Stimulated activated CD8-positive, alpha-beta memory T cell treated with anti-CD3 and anti-CD28 coated beads, Interleukin-7, amount 100 ng/mL, for 1 hour (primary cell): ENCODE measurements around the gene MAPK14.

Experiments
- DNase-seq, 2 donors: peaks; one replicate each; pipeline ENCODE4 v3.0.0-alpha.2; 2020; ENCODE audit warnings: low read depth in 2 of 2

Gene MAPK14

DNA sequence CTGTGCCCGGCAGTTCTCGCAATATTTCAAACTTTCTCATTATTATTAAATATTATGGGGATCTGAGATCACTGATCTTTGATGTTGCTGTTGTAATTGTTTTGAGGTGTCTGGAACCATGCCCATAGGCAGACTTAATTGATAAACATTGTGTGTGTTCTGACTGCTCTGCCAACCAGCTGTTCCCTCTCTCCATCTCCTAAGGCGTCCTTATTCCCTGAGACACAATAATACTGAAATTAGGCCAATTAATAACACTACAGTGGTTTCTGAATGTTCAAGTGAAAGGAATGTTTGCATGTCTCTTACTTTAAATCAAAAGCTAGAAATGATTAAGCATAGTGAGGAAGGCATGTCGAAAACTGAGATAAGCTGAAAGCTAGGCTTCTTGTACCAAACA, 7.6 kb downstream of the MAPK14 start:
- DNase-seq: no peak

DNA sequence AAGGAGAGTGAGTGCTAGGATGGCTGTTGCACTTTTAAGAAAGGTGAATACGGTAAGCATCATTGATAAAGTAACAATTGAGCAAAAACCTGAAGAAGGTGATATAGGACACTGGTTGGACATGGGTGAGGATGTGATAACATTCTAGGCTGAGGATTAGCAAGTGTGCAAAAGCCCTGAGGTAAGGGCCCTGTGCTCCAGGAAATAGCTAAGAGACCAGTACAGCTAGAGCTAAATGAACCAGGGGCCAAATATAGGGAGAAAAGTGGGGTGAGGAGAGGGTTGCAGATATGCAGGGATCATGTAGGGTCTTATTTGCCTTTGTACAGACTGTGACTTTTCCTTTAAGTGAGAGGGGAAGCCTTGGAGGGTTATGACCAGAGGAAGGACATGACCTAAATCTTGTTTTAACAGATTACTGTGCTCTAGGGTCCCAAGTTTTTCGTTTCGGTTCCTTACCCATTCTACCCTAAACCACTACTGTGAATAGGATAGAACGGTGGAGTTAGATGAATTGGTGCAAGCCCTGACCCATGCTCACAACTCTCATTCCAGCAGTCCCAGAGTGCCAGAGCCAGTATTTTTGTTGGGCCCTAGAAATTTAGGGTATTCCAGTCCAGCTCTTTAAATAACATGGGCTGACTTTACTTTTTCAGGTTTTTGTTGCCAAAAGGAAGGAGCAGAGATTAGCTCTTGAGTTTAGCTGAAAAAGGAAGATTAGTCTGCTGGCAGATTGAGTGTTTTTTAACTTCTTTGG, 10.7 kb downstream of the MAPK14 start:
- no peak for DNase-seq

DNA sequence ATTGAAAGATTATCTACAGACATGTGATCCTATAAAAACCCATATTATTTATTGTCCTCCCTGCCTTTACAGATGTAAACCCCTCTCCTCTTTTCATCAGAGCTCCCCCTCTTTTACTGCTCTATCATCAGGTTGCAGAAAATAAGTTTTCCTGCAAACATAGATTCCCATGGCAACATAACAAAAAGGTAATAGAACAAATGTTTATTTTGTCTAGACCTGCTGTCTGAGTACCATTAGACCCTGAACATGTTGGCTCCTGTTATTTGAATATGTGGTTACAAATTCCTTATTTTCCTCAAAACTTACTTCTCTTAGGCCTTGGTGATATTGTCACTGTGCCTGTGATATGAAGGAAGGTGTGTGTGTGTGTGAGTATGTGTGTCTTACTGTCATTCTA, 11.5 kb downstream of the MAPK14 start:
- DNase-seq: no peak

DNA sequence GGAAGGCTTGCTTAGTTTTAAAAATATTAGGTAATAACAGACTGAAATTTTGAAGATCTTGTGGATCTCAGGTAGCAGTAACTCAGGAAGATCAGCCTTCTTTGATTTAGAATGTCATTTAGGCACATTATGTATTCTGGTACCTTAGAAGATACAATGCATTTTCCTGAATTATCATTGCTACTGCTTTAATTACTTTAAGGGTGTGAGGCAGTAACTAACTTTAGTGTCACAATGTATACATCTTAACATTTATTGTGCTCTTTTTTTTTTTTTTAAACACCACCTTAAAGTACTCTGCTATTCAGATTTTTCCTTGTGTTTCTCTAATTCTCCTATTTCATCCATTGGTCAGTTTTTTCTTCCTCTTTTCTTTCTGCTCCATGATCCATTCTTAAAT, 13.3 kb downstream of the MAPK14 start:
- DNase-seq: no peak

DNA sequence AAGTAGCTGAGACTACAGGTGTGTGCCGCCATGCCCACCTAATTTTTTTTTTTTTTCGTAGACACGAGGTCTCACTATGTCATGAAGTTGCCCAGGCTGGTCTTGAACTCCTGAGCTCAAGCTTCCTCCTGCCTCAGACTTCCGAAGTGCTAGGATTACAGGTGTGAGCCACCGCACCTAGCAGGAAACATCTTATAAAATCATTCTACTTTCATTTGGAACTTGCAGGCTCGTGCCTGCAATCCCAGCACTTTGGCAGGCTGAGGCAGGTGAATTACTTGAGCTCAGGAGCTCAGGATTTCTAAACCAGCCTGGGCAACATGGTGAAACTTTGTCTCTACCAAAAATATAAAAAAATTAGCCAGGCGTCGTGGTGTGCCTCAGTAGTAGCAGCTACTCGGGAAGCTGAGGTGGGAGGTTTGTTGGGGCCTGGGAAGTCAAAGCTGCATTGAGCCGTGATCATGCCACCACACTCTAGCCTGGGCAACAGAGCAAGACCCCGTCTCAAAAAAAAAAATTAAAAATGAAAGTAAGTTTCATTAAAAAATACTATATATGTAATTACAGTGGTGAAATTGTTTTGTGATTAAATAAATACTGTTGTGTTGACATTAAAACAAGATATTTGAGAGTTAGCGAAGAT, 15.1 kb downstream of the MAPK14 start:
- no peak for DNase-seq

DNA sequence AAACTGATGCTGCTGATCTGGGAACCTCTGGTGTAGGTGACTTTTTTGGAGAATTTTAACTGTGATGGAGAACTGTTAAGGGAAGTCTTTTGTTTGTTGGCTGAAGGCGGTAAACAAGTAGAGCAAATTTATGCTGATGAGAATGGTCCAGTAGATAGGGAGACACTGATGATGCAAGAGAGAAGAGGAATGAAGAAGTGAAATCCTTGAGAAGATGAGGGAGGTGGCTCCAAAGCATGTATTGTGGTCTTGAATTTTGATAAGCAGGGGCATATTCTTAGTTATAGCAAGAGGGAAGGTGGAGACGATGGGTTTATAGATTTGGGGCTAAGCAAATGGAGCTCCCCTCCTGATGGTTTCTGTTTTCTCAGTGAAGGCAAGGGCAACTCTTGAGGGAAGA, 22.0 kb downstream of the MAPK14 start:
- no peak for DNase-seq

DNA sequence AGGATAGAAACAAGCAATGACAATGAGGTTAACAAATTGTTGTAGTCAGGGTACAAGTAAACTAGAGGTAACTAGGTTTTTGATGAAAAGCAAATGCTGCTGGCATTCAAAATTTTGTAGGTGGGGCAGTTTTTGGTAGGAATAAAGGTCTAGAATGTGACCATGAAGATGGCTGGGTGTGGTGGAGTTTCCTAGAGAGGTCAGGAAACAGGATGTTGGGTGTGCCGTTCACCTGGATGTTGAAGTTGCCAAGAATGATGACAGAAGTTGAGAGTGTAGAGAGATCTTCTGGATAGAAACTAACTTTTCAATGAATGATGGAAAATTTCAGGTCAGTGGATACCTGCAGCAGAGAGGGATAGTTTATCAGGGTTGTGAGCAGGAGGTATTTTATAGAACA, 22.7 kb downstream of the MAPK14 start:
- DNase-seq: no peak

DNA sequence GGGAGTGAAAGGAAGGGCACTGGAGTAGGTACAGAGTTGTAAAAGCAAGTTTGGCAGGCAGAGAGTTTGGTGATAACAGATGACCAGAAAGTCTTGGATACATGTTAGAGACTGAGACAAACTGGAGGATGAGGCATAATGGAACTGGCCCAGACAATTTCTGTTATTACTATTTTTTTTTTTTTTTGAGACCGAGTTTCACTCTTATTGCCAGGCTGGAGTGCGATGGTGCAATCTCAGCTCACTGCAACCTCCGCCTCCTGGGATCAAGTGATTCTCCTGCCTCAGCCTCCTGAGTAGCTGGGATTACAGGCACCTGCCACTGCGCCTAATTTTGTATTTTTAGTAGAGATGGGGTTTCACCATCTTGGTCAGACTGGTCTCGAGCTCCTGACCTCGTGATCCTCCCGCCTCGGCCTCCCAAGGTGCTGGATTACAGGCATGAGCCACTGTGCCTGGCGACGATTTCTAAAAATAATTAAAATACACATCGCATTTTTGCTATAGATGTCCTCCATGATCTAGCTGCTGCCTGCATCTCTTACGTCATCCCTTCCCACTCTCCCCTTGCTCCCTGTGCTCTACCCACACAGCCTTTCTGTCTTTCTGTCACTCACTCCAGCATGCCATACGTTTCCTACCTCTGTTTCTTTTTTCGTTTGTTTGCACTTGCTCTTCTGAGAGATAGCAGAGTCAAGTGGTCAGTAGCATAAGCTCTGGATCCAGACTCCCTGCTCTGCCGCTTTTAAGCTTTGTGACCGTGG, 23.5 kb downstream of the MAPK14 start:
- no peak for DNase-seq

DNA sequence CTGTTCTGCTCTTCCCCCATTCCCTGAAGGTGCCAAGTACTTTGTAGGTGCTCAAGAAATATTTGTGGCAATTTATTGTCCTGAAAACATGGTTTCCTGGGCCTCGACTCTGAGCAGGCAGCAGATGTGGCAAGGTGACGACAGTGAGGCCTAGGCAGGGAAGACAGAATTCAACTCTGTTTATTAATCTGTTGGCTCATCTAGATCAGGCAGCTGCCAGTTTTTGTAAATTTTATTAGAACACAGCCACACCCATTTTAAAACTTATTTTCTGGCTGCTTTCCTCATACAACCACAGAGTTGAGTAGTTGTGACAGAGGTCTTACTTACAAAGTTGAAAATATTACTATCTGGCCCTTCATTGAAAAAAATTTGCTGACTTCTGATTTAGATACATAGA, 24.5 kb downstream of the MAPK14 start:
- DNase-seq: no peak

DNA sequence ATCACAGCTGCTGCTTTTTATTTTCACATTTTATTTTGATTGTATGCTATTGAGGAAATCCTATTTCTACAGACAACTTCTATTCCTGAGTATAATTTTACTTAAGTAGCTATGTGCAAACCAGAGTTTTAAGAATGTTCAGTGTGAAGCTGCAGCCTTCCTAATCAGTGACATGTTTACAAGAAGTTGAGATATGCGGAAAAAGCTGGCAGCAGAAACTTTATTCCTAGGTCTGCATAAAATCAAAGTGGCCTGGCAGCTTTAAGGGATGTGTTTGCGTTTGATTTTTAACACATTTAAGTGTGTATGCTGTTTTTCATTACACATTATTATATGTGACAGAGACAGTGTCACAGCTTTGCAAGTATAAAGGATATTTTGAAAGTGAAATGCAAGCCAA, 26.3 kb downstream of the MAPK14 start:
- no peak for DNase-seq

DNA sequence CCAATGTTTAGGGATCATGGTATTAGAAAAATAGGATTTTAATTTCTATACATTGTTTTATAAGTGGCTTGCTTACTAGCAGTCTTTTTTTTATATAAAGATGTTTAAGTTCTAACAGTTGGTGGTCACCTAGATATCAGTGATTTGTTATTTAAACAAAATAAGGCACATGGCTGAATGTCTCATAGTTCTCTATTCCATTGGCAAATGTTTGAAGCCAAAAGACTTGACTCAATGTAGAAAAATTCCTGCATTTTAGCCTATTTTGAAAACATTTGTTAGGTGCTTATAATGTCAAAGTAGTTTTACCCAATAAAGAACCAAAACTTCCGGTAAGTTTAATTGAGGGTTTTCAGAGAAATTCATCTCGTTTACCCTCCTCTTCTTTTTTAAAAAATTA, 26.8 kb downstream of the MAPK14 start:
- DNase-seq: no peak

DNA sequence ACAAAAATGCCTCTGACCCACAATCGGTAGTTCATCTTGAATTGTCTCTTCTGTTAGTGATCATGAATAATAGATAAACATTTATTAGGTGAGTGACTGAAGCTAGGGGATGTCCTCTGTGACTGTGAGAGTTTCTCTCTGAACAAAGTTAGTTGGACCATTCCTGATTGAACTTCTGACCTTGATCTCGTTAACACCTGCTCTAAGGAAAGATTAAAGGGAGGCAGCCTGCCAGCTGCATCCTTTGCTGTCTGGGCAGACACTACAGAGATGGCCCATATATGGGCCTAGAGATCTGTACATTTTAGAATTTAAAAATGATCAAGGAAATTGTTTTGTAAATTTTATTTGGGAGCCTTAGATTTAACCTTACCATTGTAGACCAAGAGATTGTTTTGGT, 27.3 kb downstream of the MAPK14 start:
- no peak for DNase-seq

DNA sequence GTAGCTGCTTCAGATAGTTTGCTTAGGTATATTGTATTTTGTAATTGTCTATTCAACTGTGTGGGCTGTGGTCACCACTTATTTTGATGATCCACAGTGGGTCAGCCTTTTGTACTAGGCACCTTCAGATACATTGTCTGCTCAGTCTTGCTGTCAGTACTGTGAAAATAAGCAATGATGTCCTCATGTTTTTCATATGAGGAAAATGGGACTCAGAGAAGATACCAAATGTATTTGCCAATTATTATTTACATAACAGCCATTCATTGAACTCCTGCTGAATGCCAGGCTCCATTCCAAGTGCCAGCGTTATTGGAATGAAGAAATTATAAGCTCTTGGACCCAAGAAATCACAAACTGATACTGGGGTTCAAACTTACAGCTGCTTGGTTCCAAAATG, 28.6 kb downstream of the MAPK14 start:
- no peak for DNase-seq

DNA sequence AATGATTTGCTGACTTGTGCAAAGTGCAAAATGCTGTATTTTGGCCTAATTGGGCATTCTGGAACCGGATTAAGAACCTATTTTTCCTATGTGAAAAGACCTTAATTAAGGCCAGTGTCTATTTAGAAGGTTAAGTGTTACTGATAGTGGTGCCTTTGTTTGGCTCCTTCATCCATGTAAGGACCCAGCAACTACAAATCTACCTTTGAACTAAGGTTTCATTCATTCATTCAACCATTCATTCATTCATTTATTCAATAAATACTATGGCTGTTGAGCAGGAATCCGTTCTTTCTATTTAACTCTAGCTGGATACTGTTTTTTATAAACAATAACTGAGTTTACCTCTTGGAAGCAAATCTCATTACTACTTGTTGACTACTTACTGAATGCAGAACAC, 33.6 kb downstream of the MAPK14 start:
- no peak for DNase-seq

DNA sequence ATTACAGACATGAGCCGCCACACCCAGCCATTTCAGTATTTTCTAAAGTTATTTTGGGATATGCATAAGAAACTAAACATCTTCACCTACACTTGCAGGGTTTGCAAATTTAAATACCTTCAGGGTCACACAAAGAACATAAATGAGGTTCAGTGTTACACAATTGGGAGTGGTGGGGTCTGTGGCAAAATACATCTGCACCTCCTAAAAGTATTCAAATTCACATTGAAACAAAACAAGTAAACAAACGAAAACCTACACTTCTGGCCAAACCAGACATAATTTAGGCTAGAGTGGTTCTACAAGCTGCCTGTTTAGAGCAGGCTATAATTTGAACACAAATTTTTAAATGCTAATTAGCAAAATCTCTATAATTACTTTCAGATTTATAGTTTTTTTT, 34.6 kb downstream of the MAPK14 start:
- DNase-seq: no peak

DNA sequence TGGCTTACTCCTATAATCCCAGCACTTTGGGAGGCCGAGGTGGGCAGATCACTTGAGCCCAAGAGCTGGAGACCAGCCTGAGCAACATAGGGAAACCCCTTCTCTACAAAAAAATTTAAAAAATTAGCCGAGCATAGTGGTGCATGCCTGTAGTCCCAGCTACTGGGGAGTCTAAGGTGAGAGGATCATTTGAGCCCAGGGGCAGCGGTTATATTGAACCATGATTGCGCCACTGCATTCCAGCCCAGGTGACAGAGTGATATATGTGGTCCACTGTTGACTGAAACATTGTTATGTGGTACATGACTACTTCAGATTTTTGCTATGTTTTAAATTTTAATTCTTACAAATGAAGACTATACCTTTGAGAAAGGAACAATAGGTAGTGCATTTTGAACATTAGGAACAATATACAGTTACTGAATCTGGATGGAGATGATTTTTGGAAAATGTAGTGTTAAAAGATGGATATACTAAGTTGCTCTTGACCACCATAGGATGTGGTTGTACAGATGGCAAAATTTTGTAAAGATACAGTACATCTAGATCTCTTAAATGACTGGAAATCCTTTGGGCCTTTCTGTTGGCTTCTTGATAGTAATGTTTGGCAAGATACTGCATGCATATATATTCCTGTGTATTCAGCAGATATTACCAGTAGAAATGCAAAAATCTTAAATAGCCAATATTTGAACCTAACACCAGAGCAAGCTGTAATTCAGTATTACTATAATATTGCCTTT, 35.9 kb downstream of the MAPK14 start:
- no peak for DNase-seq

DNA sequence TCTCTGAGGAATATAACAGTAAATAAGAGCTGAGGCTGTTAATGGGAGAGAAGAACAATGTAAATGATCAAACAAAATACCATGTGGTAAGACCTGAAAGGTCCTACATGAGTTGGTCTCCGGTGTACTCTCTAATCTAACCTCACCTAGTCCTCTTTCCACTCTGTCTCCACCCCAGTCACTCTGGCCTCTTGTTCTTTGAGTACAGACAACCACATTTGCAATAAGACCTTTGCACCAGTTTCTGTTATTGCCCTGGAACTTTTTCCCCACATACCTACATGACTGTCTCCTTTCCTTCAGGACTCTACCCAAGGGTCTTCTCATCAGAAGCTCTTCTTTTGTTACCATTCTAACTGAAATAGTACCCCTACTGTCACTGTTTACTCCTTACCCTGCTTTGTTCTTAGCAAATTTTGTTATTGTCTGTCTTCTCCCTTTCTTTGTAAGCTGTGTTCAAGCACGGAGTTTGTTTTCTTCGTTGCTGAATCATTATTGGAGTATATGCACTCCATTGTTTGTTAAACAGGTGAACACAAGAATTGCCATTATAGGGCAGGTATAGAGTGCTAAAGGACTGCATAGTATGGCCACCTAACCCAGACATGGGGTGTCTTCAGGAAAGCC, 37.3 kb downstream of the MAPK14 start:
- no peak for DNase-seq

DNA sequence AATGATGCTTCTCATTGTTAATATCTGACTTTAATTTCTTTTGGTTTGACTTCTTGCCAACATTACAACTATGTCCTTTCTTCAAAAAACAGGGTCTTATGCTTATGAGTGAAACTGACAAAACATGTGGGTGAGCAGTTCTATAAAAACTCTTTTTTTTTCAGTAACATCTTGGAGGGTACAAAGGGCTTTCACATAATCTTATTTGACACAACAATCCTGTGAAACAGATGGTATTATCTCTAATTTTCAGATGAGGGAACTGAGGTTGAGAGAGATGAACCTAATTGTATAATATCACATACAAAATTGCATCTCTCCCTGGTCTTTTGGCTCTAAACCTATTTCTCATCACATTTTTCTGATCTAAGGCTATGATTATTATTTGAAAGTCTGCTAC, 38.3 kb downstream of the MAPK14 start:
- DNase-seq: no peak

DNA sequence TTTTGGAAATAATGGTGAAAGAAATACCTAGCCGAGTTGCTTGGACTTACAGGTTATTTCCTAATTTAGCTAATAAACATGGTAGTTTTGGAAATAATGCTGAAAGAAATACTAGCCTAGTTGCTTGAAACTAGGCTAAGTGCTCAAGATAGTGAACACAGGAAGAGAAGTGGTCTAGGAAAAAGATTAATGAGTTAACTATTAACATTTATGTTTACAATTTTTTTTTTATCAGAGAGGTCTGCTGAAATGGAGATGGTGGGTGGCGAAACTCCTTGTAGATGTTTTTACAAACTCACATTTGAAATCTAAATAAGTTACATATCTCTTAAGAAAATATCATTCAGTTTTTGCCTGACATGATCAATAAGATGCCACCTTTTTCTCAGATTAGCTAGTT, 39.2 kb downstream of the MAPK14 start:
- DNase-seq: no peak

DNA sequence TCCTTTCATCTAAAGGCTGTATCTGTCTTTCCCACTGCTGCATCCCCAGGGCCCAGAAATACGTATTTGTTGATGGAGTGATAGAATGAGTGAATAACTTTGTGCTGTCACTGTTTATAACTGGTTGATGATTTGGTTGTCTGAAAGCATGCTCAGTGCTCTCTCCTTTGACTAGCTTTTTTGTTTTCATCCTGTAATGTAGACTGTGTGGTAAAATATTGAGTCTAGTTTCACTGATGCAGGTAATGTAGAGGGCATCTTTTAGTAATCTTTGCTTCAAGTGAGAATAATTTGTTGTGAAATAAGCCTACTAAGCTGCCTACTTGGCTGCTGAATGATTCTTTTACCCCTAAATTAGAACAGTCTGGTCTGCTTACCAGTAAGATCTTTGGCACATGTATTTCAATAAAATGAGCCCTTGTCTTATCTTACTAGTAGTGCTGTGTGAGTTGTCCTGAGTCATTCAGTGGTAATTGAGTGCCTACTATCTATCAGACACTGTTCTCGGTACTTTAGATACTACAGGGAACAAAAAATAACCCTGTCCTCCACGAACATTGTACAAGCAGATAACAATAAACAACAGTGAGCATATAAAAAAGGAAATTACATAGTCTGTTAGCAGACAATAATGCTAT, 39.9 kb downstream of the MAPK14 start:
- DNase-seq: no peak

DNA sequence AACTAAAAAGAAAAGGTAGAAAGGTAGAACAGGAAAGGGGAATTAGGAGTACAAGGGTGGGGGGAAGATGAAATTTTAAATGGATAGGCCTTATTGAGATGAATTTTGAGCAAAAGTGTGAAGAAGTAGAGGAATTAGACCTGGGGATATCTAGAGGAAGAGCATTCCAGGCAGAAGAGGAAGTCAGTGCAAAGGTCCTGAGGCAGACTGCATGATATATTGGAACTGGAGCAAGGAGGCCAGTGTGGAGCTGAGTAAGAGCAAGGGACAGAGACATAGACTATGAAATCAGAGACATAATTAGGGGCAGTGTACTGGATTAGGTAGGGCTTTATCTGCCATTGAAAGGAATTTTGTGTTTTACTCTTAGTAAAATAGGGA, 40.4 kb downstream of the MAPK14 start:
- no peak for DNase-seq
